Measurements from ENCODE around the gene SNTA1.
A peak's percentile ranks its signal among the peaks of the same experiment; 100 is the strongest.
"Not testable (repeated sequence)": the region's sequence is repeated elsewhere in the genome, so short reads cannot be mapped to it uniquely, and the experiment has no call there.

The SNTA1 gene

DNA sequence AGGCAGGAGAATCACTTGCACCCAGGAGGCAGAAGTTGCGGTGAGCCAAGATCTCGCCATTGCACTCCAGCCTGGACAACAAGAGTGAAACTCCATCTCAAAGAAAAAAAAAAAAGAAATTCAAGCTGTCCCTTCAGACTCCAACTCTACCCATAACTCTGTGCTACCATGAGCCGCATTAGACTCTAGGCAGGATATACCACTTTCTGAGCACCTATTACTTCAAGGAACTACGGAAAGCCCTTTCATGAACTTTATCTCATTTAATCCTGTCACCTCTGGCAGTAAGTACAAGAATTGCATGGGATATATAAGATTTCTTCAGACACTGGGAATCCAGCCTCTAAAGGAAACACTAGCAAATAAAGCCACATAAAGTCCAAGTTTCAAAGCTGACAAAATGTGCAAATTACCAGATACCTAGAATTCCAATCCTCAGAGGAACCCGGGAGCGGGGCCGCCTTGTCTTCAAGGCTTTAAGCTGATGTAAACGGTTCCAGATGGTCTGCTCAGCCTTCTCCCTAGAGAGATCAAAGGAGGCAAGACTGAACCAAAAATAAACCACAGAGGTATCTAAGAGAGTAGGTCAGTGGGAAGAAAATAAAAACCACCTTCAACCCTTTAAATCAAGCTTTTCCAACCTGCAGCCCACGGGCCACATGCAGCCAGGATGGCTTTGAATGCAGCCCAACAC lies 51.7 kb downstream of the SNTA1 start:
- DNase-seq, result no peak

DNA sequence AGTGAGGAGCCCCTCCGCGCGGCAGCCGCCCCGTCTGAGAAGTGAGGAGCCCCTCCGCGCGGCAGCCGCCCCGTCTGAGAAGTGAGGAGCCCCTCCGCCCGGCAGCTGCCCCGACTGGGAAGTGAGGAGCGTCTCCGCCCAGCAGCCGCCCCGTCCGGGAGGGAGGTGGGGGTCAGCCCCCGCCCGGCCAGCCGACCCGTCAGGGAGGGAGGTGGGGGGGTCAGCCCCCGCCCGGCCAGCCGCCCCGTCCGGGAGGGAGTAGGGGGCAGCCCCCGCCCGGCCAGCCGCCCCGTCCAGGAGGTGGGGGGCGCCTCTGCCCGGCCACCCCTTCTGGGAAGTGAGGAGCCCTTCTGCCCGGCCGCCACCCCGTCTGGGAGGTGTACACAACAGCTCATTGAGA lies 54.2 kb downstream of the SNTA1 start:
- not testable (repeated sequence) for DNase-seq

DNA sequence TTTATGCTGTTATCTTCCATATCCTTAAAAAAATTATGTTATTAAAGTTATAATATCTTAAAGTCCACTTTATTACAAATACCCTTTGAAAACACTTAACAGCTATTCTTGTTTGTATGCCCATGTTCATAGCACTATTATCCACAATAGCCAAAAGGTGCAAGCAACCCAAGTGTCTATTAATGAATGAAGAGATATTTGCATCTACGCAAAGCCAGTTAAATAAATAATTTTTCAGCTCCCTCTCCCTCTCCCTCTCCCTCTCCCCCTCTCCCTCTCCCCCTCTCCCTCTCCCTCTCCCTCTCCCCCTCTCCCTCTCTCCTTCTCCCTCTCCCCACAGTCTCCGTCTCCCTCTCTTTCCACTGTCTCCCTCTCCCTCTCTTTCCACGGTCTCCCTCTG lies 55.3 kb downstream of the SNTA1 start:
- DNase-seq, result no peak

DNA sequence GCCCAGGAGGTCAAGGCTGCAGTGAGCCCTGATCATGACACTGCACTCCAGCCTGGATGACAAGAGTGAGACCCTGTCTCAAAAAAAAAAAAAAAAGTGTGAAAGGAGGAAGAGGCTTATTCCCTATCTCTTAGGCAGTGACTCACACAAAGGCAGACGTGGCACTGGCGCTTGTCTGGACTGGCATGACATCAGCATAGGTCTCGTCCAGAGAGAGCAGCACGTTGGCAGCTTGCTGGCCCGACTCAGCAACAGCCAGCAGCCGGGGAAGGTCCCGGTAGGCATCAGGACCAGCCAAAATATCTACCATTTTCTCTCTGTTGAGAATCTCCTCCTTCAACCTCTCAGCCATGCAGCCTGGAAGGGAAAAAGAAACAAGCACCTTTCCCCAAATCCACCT lies 56.4 kb downstream of the SNTA1 start:
- DNase-seq, result no peak

DNA sequence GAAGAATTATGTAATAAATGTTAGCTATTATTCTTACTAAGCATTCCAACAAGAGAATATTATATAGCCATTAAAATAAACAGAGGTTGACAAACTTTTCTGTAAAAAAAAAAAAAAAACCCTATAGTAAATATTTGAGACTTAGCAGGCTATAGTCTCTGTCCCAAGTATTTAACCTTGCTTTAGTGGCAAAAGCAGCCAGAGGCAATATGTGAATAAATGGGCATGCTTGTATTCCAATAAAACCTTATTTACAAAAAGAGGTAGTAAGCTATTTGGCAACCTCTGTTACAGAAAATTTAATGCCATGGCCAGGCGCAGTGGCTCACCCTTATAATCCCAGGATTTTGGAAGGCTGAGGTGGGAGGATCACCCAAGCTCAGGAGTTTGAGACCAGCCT lies 56.9 kb downstream of the SNTA1 start:
- no peak for DNase-seq

DNA sequence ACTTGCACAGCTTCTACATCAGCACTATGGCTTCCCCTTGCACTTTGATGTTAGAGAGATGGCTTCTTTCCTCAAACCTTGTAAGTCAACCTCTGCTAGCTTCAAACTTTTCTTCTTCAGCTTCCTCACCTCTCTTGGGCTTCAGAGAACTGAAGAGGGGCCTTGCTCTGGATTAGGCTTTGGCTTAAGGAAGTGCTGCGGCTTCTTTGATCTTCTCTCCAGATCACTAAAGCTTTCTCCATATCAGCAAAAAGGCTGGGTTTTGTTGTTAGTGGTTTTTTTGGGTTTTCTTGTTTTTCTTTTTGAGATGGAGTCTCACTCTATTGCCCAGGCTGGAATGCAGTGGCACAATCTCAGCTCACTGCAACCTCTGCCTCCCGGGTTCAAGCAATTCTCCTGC lies 66.2 kb downstream of the SNTA1 start:
- DNase-seq, result no peak

DNA sequence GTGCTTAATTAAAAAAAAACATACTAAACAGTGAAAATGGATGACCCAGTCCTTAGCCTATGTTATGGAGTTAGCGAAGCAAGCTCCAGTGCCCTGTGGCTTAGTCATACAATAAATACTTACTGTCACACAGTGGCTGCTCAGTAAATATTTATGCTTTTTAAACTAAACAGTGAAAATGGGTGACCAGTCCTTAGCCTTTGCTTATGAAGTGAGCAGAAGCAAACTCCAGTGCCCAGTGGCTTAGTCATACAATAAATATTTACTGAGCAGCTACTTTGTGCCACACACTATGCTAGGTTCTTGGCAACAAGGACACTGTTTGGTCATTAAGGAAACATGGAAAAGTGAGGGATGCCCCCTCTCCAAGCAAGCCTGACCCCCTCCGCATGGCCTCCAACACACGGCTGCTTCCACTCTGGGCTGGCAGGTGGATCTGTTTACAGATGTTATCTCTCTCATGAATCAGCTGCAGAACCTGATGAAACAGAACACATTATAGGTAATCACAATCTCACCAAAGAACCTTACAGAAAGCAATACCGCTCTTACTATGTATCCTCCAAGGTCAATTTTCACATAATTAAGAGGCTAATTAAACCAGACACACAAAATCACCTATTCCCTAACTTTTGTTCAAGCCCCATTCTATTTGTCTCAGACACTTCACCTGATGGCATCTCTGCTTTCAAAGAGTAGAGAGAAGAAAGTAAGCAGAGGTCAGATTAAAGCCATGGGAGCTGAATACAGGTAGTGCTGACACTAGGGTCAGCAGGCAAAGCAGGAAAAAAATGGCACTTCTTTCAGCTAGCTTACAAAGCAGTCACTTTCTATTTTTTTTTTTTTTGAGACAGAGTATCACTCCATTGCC lies 69.6 kb downstream of the SNTA1 start:
- no peak for DNase-seq

DNA sequence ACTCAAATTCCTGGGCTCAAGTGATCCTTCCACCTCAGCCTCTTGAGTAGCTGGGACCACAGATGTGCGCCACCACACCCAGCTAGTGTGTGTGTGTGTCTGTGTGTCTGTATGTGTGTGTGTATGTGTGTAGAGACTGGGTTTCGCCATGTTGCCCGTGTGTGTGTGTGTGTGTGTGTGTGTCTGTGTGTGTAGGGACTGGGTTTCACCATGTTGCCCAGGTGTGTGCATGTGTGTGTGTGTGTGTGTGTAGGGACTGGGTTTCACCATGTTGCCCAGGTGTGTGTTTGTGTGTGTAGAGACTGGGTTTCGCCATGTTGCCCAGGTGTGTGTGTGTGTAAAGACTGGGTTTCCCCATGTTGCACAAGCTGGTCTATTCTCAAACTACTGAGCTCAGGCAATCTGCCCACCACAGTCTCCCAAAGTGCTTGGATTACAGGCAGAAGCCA lies 70.5 kb downstream of the SNTA1 start:
- DNase-seq, result no peak

DNA sequence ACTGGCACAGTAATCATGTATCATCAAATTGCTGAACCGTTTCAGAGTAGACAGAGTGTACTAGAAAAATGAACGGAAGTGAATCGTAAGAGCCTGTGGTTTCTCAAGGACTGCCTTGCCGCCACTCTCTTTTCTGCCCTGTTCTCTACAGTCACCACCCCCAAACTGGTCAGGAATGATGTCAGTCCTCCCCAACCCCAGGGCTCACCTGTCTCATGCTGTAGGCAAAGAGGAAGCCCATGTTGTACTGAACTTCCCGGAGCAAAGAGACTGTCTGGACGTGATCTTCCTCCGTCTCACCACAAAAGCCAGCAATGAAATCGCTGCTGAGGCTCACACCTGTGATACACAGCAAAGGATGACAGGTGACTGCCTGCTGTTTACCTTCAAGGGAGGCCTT lies 73.3 kb downstream of the SNTA1 start:
- peak; percentile 36 to 55 for DNase-seq

DNA sequence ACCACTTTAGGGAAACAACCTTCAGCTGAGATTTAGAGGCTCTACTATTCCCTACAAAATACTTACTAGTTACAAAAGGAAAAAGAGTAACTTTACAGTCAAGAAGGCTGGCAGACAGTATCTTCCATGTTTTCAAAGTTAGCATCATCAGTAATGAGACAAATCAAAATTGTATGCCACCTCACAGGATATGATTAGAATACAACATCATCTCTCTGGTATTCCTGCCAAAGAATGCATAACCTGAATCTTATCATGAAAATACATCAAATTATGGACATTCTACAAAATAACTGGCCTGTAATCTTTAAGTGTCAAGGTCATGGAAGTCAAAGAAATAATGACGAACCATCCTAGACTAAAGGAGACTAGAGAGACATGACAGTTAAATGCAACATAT lies 80.7 kb downstream of the SNTA1 start:
- no peak for DNase-seq

DNA sequence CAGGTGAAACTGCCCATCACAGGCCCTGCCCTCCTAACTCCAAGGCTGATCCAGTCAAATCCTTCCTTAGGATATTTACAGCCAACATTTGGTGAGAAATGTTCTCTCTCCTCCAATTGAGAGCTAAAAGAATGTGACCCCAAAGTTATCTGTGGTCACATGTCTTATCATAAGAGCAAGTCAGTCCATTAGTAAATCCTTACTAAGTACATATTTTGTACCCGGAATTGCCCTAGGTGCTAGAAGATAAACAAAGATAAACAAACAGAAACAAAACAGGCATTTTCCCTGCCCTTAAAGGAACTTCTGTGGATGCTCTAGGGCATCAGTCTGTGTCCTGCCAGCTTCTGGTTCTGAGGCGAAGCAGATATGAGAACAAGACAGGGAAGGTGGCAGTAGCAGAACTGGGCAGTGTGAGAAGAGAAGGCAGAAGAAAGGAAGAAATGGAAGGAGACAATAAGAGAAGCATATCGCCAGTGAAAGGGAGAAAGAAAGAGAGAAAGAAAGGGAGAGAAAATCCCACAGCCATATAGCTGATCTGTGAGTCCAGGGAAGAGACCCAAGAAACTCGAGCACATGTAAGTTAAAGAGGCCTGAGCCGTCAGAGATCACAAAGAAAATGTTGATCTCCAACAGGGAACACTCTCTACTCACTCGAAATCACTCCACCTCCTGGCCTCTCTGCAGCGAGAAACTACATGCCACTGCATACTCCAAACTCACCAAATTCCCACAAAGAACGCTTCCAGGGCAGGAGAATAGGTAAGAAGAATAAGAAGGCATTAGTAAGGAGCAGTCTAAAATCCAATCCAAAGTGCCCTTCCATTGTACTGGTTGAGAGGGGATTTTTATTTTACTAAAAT lies 83.9 kb downstream of the SNTA1 start:
- no peak for DNase-seq

Measured in activated T-cell treated with anti-CD3 and anti-CD28 coated beads, Interleukin-2, amount 50 U/mL, for 48 hours (primary cell).